HepG2 (cell line): ENCODE measurements around the gene SLC35B2. TPM values are rescaled to one million over a fixed set of nuclear protein-coding genes. Genes with fewer than 3 reads are reported as not detected.
A peak's percentile ranks its signal among the peaks of the same experiment; 100 is the strongest.

ENCODE experiments used
- ATAC-seq: fragments of 200-7000 bp; cut with Tn5 transposase; 3 replicates; pipeline ENCODE4 v1.9.1; 2020; ENCODE audit warnings: mild to moderate bottlenecking, moderate library complexity
- BruUV-seq: library from RNA; stranded (reverse); fragments of 400-500 nt; replicated peaks from 2 replicates; lab custom pipeline; 2021; lab: Mats Ljungman, UMichigan
- CTCF ChIA-PET: fragments of 300-600 bp; formaldehyde crosslinking; extraction: SDS; loops from one replicate; lab custom pipeline; 2021; ENCODE audit warnings: low total read pairs, inconsistent platforms, low intra/inter-chr PET ratio; lab: Yijun Ruan, JAX
- POLR2A ChIA-PET: fragments of 350-600 bp; sonication (Branson Sonifier 250); formaldehyde crosslinking; loops from one replicate; lab custom pipeline; 2020; ENCODE audit warnings: antibody characterized with exemption, inconsistent platforms; lab: Yijun Ruan, JAX
- DNase-seq: peaks from one replicate; pipeline ENCODE4 v3.0.0-alpha.2; 2015; ENCODE audit warnings: low spot score
- FAIRE-seq: peaks from 3 replicates; lab custom pipeline; 2011; peaks lifted over from hg19 to GRCh38; lab: Jason Lieb, UNC
- H2AFZ ChIP-seq: one replicate; pipeline ENCODE4 v1.6.1; 2011; ENCODE audit warnings: low read length, inconsistent platforms
- H3K27ac ChIP-seq: fragments of 300-600 bp; 3 replicates; pipeline ENCODE4 v1.8.0; 2011; ENCODE audit warnings: mixed run types, mild to moderate bottlenecking, mixed read lengths, low read length, inconsistent platforms; ENCODE audit not compliant: insufficient read depth; ENCODE audit errors: extremely low read length
- H3K27me3 ChIP-seq, 2 experiments: fragments of 200-600 bp in 1 of 2; 2 replicates in 1 of 2; 3 replicates in 1 of 2; pipeline versions ENCODE4 v1.6.0 to v1.8.0; 2011; ENCODE audit warnings: low read length in 2 of 2, mild to moderate bottlenecking in 2 of 2, moderate library complexity in 2 of 2, inconsistent platforms in 1 of 2; ENCODE audit not compliant: insufficient read depth in 2 of 2, control insufficient read depth in 1 of 2
- H3K36me3 ChIP-seq, 2 experiments: fragments of 200-600 bp in 1 of 2; replicated peaks in 1 of 2; 2 replicates in 1 of 2; 3 replicates in 1 of 2; pipeline versions ENCODE4 v1.5.1 to v1.8.0; 2011; ENCODE audit warnings: low read length in 2 of 2, inconsistent platforms in 1 of 2; ENCODE audit not compliant: insufficient read depth in 2 of 2, control insufficient read depth in 1 of 2
- H3K4me1 ChIP-seq: 2 replicates; pipeline ENCODE4 v1.5.1; 2012; ENCODE audit warnings: low read length, inconsistent platforms; ENCODE audit not compliant: insufficient read depth
- H3K4me2 ChIP-seq: 2 replicates; pipeline ENCODE4 v1.6.0; 2011; ENCODE audit warnings: low read depth, low read length, inconsistent platforms
- H3K4me3 ChIP-seq, 3 experiments: fragments of 200-600 bp in 1 of 3; sonication (generic), shearing (Covaris generic) in 1 of 3; replicated peaks in 1 of 3; 2 replicates each; pipeline ENCODE4 v1.5.1; 2011 to 2016; ENCODE audit warnings: low read length in 3 of 3, inconsistent platforms in 2 of 3, low read depth in 2 of 3, mild to moderate bottlenecking in 2 of 3, control low read depth in 1 of 3, mixed read lengths in 1 of 3; ENCODE audit not compliant: insufficient read depth in 1 of 3
- H3K79me2 ChIP-seq: one replicate; pipeline ENCODE4 v1.6.1; 2011; ENCODE audit warnings: low read length, inconsistent platforms; ENCODE audit not compliant: insufficient read depth
- H3K9ac ChIP-seq: 2 replicates; pipeline ENCODE4 v1.6.0; 2011; ENCODE audit warnings: mild to moderate bottlenecking, low read depth, low read length, inconsistent platforms; ENCODE audit not compliant: insufficient read depth
- H3K9me3 ChIP-seq: 2 replicates; pipeline ENCODE4 v1.5.1; 2012; ENCODE audit warnings: mild to moderate bottlenecking, low read length
- H4K20me1 ChIP-seq: 2 replicates; pipeline ENCODE4 v1.6.0; 2011; ENCODE audit warnings: inconsistent platforms, mild to moderate bottlenecking, low read length, moderate library complexity; ENCODE audit not compliant: insufficient read depth
- HCFC1 ChIP-seq: fragments of 150-350 bp; IDR thresholded peaks from 2 replicates; pipeline ENCODE4 v1.6.1; 2014; ENCODE audit warnings: low read depth, low read length
- HIC2 ChIP-seq: sonication (generic); formaldehyde crosslinking; IDR thresholded peaks from 2 replicates; pipeline ENCODE4 v1.9.0; 2022; ENCODE audit warnings: low read depth, missing genetic modification reagents
- KLF13 ChIP-seq: sonication (generic); formaldehyde crosslinking; IDR thresholded peaks from 2 replicates; pipeline ENCODE4 v1.4.0; 2020; ENCODE audit warnings: mild to moderate bottlenecking, missing genetic modification reagents
- NR2F2 ChIP-seq: IDR thresholded peaks from 2 replicates; pipeline ENCODE4 v1.6.1; 2012; ENCODE audit warnings: low read depth, inconsistent platforms, borderline replicate concordance
- TIGD3 ChIP-seq: sonication (generic); formaldehyde crosslinking; IDR thresholded peaks from 2 replicates; pipeline ENCODE4 v1.5.1; 2020; ENCODE audit warnings: mild to moderate bottlenecking, missing genetic modification reagents, borderline replicate concordance
- ZNF616 ChIP-seq: sonication (generic); formaldehyde crosslinking; IDR thresholded peaks from 2 replicates; pipeline ENCODE4 v1.5.0; 2020; ENCODE audit warnings: low read depth, mild to moderate bottlenecking, missing genetic modification reagents
- ZNF800 ChIP-seq: sonication (generic); formaldehyde crosslinking; IDR thresholded peaks from 2 replicates; pipeline ENCODE4 v1.4.0; 2020; ENCODE audit warnings: missing genetic modification reagents
- WGBS: methylation state at CpG from one replicate; pipeline ENCODE4 v1.1.6; 2017; ENCODE audit warnings: low lambda C conversion rate; 5-methylcytosine and 5-hydroxymethylcytosine counted together
- in situ Hi-C: cut with HindIII; loops from 2 replicates; pipeline ENCODE4 v1.10.0; 2017; ENCODE audit warnings: low pct_unique_long_range_greater_than_20kb; ENCODE audit not compliant: extremely low pct_ligation_motif_present
- intact Hi-C: fragments of 100-400 bp; cut with micrococcal nuclease; formaldehyde crosslinking; loops from one replicate; pipeline ENCODE4 v1.10.0; 2022; ENCODE audit not compliant: unreplicated experiment
- polyA plus RNA-seq, 8 experiments: library from polyadenylated mRNA; depleted of rRNA in 3 of 8; stranded (reverse) in 7 of 8; unstranded in 1 of 8; fragments of >200 nt; fragmentation: Illumina TruSeq in 4 of 8; extraction: Trizol in 4 of 8; gene quantifications; 2 replicates each; pipeline versions ENCODE4 v1.2.1 to v1.2.3, GENCODE V29; 2011 to 2016; ENCODE audit warnings: low read depth in 4 of 8, missing spikeins in 1 of 8, mixed read lengths in 1 of 8; ENCODE audit not compliant: insufficient read depth in 1 of 8
- total RNA-seq, 5 experiments: library from RNA; depleted of rRNA; stranded (reverse); fragments of >200 nt; fragmentation: Illumina TruSeq; extraction: Trizol; gene quantifications; 2 replicates each; pipeline ENCODE4 v1.2.3, GENCODE V29; 2016; ENCODE audit warnings: low read depth in 1 of 5
- TF ChIP-seq, protein P1 (sequence below): IDR thresholded peaks from 2 replicates; pipeline ENCODE4 v1.6.1; 2016
- TF ChIP-seq, protein P2 (sequence below): sonication (generic); formaldehyde crosslinking; conservative IDR thresholded peaks from 2 replicates; pipeline ENCODE4 v1.8.0; 2022; ENCODE audit warnings: mild to moderate bottlenecking, moderate library complexity, missing genetic modification reagents

Gene SLC35B2
- total and polyA plus RNA-seq, 2 of the 13 experiments (the other 11 are each of a cell fraction or from before 2014, with no cell fraction given) = 61.1 to 148 TPM

DNA sequence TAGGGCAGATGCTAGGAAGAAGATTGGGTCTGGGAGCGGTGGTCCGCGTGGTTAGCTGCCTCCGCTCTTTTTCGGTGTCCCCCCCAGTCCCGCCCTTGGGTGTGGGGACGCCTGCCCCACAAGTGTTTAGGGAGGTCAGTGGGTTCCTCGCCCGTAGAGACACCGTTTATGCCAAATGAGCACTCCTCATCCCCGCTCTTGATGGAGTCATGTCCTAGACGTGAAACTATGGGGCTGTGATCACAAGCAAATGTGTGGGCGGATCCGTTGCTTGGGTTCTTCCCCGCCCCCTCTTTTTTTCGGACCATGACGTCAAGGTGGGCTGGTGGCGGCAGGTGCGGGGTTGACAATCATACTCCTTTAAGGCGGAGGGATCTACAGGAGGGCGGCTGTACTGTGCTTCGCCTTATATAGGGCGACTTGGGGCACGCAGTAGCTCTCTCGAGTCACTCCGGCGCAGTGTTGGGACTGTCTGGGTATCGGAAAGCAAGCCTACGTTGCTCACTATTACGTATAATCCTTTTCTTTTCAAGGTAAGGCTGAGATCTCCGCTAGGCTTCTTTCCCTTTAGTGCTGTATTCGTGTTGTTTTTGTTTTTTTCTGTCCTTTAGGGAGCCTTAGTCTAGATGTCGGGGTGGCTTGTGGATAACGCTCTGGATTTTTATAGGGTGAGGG lies 10.5 kb downstream of the SLC35B2 start, which contains the start of gene HSP90AB1 (continued):
- TF ChIP-seq, protein P1, sequence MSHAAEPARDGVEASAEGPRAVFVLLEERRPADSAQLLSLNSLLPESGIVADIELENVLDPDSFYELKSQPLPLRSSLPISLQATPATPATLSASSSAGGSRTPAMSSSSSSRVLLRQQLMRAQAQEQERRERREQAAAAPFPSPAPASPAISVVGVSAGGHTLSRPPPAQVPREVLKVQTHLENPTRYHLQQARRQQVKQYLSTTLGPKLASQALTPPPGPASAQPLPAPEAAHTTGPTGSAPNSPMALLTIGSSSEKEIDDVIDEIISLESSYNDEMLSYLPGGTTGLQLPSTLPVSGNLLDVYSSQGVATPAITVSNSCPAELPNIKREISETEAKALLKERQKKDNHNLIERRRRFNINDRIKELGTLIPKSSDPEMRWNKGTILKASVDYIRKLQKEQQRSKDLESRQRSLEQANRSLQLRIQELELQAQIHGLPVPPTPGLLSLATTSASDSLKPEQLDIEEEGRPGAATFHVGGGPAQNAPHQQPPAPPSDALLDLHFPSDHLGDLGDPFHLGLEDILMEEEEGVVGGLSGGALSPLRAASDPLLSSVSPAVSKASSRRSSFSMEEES (CRISPR knock-in tag) = no peak; the same call in 1 of the 2 replicates
- TF ChIP-seq NR2F2 (no peak), ZNF800 (CRISPR knock-in tag) (peak; percentile 37; the same call in 1 of the 2 replicates)

GRCh38 chr6:44245912-44246662 lies 11.2 kb downstream of the SLC35B2 start:
- Histone ChIP-seq H3K36me3 (peaks cover 16 to 31% of the 10 kb centered on the region in 2 experiments), H3K9me3 (no peaks in the 10 kb centered on the region), H3K9ac (peak overlapping the region; percentile 99), H3K4me2 (peak overlapping the region; percentile 85), H3K79me2 (peaks cover 46% of the 10 kb centered on the region), H4K20me1 (peaks cover 42% of the 10 kb centered on the region), H3K27ac (peak overlapping the region; percentile 96), H3K27me3 (no peaks in the 10 kb centered on the region; a peak in 1 of 5 replicates), H3K4me3 (peak overlapping the region; percentile 81 to 97 (median 87)), H2AFZ (no peak overlapping the region), H3K4me1 (peaks cover 71% of the 10 kb centered on the region)
- ChIA-PET POLR2A (interaction anchor here (0.6 to 8.4 kb wide), 53 partner anchors 9 to 617 kb away, joined by 3 to 264 read pairs (median 5); partner anchors contain the start of genes AARS2, CDC5L, GTPBP2 and MRPL14), CTCF (no interaction called here)
- FAIRE-seq (peak; percentile 66), ATAC-seq (peak; percentile 78), DNase-seq (peak; percentile 93)
- 2% methylated on average over 22 of the region's 62 CpGs for WGBS
- intact Hi-C loops = no loop called here
- TSS peak; percentile 78 for BruUV-seq
- in situ Hi-C loops = no loop called here
- TF ChIP-seq TIGD3 = peak; percentile 89
- TF ChIP-seq, protein P2, sequence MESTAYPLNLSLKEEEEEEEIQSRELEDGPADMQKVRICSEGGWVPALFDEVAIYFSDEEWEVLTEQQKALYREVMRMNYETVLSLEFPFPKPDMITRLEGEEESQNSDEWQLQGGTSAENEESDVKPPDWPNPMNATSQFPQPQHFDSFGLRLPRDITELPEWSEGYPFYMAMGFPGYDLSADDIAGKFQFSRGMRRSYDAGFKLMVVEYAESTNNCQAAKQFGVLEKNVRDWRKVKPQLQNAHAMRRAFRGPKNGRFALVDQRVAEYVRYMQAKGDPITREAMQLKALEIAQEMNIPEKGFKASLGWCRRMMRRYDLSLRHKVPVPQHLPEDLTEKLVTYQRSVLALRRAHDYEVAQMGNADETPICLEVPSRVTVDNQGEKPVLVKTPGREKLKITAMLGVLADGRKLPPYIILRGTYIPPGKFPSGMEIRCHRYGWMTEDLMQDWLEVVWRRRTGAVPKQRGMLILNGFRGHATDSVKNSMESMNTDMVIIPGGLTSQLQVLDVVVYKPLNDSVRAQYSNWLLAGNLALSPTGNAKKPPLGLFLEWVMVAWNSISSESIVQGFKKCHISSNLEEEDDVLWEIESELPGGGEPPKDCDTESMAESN (CRISPR knock-in tag) = peak; percentile 82
- TF ChIP-seq ZNF616 (CRISPR knock-in tag) = peak; percentile 74; the same call in 1 of the 2 replicates
- peak; percentile 76 for TF ChIP-seq HIC2
- TF ChIP-seq KLF13 (CRISPR knock-in tag) = peak; percentile 90; the same call in 1 of the 2 replicates
- 0 out of 2 replicates have a peak, but pooled peaks have one; percentile 39 for TF ChIP-seq HCFC1
